Stimulated activated CD4-positive, alpha-beta T cell treated with anti-CD3 and anti-CD28 coated beads, Interleukin-12 subunit alpha, Interleukin-12 subunit beta, amount 100 ng/mL, for 4 hours (primary cell): Measurements from ENCODE around the gene FOXN4.

Experiments
- DNase-seq: peaks from one replicate; pipeline ENCODE4 v3.0.0-alpha.2; 2020

FOXN4 gene

DNA sequence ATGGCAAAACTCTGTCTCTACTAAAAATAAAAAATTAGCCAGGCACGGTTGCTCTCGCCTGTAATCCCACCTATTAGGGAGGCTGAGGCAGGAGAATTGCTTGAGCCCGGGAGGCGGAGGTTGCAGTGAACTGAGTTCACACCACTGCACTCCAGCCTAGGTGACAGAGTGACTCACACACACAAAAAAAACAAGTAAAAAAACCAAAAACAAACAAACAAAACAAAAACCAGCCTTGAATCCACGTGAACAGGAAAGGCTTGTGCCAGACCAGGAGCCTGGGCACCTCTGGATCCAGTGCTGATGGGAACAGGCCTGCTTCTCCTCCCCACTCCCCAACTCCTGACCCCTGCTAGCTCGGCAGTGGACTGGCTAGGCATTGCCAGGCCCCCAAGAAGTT lies 3.5 kb downstream of the FOXN4 start:
- DNase-seq = no peak

DNA sequence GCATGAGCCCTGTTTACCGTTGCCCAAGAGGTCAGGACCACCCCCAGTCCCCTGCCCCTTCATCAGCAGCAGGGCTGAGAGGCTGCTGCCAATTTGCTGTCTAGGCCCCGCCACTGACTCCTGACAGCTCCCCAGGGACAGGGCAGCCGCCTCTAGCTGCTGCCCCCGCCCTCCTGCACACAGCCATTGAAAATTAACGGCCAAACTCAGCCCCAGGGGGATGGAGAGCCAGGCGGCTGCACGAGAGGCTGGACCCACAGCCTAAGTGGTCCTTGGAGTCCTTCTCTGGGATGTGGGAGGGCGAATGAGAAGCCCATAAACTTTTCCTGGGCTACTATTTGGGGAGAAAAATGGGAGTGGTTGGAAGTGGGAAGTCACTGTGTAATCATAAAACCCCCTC lies 4.6 kb downstream of the FOXN4 start:
- DNase-seq = no peak

GRCh38 chr12:109302770-109303169 lies 6.3 kb downstream of the FOXN4 start:
- DNase-seq = no peak

DNA sequence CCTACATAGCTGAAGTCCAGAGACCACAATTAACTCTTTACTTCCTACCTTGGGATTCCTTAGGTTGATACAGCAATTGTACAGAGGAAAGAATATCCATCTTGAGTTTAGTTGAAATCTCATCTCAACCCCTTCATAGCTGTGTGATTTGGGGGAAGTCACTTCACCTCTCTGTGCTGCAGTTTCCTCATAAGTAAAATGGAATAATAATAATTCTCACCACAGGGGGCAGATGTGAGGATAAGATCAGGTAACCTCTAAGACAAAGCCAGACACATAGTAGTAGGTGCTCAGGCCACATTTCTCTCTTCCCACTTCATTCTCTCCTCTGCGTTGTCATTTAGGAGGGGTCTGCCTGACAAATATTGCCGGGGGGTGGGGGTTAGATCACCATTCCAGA lies 6.7 kb downstream of the FOXN4 start:
- no peak for DNase-seq

DNA sequence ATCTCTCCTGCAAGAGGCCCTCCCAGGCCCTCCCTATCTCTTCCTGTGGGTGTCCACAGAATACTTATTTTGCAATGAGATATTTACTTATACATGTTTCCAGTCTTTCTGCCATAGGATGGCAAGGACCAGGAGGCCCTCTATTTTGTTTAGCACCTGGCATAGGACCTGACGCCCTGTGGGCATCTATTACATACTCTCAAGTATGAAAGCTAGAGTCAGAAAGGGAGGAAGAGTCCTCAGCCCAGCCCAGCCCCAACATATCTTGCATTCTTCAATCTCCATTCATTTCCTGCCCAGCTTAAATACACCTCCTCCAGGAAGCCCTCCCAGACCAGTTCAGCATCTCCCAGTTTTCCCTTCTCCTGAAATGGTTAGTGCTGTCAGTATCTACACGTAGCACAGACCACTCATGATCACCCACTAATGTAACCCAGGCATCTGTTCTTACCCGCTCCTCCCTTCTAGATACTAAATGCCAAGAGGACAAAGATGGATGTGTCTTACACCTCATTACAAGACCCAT lies 7.4 kb downstream of the FOXN4 start:
- DNase-seq = no peak

GRCh38 chr12:109299849-109300248 lies 9.2 kb downstream of the FOXN4 start:
- no peak for DNase-seq

DNA sequence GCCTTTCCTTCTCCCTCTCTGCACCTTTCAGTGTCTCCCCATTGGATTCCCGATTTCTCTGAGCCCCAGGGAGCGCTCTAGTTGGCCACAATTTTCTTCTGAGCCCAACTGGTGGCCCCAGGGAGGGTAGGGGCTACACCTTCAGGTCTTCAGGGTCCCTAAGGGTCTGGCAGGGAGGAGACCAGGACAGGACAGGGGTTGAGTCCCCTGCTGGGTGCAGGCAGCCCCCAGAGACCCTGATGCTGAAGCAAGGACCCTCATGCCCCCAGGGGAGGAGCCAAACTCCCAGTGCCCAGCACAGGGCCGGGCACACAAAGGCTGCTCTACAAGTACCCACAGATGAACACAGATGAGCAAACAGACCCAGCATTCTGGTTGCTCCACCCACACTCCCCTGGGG lies 12.7 kb downstream of the FOXN4 start:
- no peak for DNase-seq

GRCh38 chr12:109295764-109296425 lies 13.2 kb downstream of the FOXN4 start:
- DNase-seq = no peak

GRCh38 chr12:109294286-109294796 lies 14.7 kb downstream of the FOXN4 start:
- DNase-seq = no peak

GRCh38 chr12:109293106-109293505 lies 16.0 kb downstream of the FOXN4 start:
- no peak for DNase-seq

GRCh38 chr12:109292342-109292711 lies 16.8 kb downstream of the FOXN4 start:
- DNase-seq = no peak

DNA sequence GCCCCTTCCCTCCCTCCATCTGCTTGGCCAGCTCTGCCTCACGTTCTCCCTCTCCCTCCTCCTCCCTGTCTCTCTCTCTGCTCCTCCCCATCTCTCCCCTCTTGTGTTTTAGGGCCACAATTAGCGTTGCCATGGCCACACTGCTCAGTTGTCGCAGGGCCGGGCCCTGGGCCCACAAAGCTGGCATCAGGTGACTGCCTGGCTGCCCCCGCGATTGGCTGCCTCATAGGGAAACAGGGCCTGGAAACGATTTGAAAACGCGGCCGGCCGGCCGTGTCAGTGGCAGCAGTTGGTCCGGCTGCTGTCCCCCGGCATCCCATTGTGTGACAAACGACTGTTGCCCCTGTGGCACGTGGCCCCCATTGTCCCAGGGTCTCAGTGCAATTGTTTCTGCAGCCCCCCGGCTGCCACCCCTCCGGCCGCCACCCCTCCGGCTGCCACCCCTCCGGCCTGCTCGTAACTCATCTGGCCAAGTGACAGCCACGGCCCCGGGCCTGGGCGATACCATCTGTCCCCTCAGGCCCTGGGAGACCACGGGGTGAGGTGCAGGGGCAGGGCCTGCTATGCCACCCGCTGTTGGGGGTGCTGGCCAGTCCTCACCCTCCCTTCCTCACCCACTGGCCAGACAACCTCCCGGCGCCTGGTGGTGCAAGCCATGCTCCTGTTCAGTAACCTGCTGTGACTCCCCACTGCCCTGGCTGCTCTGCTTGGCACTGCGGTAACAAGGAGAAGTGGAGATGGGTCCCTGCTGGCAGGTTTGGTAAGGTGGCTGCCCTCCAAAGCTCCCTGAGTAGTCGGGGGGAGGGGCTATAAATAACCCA lies 17.4 kb downstream of the FOXN4 start:
- no peak for DNase-seq

DNA sequence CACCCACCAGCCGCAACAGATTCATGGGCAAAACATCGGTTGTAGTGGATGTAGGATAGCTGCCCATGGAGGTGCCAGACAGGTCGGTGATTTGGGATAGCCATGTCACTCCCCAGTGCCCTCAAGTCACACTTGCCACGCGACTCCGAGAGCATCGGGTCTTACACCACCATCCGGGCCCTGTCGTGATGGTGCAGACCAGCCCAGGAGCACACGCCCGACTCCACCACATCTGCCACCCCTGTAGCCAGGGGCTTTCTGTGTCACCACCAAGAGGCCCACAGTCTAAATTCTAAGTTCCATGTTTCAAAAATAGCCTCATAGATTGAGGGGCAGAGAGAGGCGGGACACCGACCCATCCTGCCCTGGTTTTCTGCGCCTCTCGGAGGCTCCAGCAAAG lies 18.0 kb downstream of the FOXN4 start:
- DNase-seq = no peak

DNA sequence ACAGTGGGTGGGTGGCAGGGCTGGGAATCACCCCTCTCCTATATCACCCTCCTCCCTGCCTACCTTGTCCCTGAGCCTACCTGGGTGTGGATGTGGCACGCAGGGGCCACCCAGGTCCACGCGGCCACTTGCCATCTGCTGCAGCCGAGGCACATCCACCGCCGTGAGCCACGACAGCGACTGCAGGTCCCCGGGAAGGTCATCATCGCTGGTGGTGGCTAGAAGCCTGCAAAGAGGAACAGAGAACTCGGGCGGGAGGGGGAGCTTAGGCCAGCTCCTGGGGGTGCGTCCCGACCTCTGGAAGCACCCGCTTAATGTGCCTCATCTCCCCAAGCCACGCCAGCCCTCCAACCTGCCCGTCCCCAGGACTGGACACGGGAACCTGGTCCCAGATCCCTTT lies 19.0 kb downstream of the FOXN4 start:
- DNase-seq = no peak

GRCh38 chr12:109289551-109289950 lies 19.5 kb downstream of the FOXN4 start:
- DNase-seq = no peak

DNA sequence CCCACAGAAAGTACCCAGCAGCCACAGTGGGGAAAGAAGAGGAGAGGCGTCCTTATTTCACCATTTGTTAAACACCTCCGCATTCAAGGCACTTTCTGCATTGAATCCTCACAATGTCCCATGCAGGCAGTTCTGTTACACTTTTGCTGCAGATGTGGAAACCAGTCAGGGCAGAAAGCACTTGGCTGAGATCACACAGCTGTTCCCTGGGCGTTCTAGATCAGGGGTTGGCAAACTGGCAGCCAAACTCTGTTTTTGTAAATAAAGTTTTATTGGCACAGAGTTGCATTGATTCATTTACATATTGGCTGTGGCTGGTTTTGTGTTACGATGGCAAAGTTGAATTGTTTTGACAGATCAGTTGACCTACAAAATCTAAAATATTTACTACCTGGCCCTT lies 20.1 kb downstream of the FOXN4 start:
- no peak for DNase-seq

GRCh38 chr12:109288571-109288970 lies 20.5 kb downstream of the FOXN4 start:
- DNase-seq = no peak

DNA sequence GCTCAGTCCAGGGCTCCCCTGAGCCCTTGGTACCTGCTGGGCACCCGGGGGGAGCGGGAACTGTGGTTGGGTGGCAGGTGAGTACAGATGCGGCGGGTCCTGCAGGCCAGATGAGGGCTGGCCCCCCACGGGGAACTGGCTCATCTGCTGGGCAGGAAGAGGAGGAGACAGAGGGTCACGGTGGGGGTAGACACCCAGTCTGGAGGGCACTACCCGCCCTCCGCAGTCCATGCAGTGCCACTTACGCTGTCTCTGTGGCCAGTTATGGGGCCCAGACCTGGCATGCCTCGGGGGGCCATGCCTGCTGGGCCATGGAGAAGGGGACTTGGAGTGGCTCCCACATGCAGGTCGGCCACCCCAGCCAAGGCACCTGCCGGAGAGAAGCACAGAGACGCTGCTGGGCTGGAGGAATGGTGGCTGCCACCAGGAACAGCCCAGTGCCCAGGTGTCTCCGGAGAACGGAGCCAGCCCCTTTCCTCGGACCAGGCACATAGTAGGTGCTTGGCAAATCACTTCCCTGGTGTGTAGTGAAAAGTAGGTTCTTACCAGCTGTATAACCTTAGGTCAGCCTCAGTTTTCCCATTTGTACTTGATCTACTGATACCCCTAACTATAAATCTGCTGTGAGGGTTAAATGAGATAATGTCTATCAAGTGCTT lies 21.1 kb downstream of the FOXN4 start:
- DNase-seq = no peak

GRCh38 chr12:109287181-109287580 lies 21.9 kb downstream of the FOXN4 start:
- DNase-seq = no peak

DNA sequence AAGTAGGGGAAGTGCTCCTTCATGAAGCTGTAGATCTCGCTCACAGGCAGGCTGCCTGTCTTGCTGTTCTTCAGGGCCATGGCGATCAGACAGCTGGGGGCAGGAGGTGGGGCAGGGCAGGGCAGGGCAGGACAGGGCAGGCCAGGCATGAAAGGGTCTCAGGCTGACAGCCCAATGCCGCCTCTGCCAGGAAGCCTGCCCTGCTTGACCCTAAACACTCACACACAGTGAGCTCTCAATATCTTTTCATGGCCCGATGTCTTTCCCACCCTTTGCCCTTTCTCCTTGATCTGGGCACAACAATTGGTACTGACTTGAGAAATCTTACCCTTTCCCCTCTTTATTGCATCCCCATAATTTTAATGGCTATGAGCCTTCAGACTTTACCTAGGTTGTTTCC lies 22.4 kb downstream of the FOXN4 start:
- DNase-seq = no peak

DNA sequence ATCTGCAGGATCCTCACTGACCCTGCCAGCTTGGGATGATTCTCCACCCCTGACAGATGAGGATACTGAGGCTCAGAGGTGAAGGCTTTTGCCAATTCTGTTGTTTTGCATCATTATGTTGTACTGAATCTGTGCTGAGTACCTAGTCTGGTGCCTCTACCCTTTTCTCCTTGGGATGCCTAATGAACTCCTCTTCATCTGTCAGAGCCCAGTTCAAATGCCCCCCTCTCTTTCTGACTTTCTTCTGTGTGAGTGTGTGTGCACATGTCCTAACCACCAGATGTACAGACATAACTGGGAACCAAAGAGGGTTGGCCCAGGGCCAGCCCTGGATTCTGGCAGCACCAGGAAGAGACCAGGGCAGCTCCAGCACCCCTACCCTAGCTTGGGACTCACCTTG lies 22.8 kb downstream of the FOXN4 start:
- no peak for DNase-seq

GRCh38 chr12:109284392-109284791 lies 24.7 kb downstream of the FOXN4 start:
- DNase-seq = no peak

DNA sequence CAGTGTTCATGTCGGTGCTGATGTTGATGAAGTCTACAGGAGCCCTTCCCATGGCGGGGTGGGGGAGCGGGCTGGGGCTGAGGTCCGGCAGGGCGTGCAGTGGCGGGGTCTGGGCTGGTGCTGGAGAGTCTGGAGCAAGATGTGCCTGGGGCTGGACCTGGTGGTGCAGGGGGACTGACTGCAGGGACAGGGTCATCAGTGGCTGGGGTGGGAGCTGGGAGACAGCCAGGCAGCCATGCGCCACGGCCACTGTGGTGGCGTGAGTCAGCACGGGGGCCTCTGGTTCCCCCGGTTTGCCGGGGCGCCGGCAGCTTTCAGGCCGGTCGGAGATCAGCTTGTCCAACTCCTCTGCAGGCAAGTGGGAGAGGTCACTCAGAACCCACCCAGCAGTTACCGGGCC lies 27.6 kb downstream of the FOXN4 start:
- no peak for DNase-seq

DNA sequence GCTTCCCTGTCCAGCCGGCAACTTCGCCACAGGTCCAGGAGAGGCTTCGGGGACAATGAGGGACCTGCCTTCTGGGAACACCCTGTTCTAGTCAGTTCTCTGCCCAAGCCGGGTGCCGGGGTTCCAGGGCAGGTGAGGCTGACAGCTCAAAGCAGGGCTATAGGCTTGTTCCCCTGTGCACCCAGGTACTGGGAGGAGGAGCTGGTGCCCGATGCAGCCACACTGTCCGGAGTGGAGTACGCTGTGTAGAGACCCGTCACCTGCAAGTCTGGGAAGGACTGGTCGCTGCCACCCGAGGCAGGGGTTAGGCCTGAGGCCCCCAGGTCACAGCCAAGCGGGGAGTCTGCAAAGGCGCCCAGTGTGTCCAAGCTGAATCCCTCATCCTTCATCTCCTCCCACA lies 29.6 kb downstream of the FOXN4 start:
- no peak for DNase-seq
